Left colon (tissue), 2 donors: ENCODE measurements around the gene TOP2B. TPM values are rescaled to one million over a fixed set of nuclear protein-coding genes. Genes with fewer than 3 reads are reported as not detected.

Source experiments
- ATAC-seq: fragments of 200-7000 bp; cut with Tn5 transposase; one replicate; pipeline ENCODE4 v1.9.1; 2020; ENCODE audit warnings: mild to moderate bottlenecking, moderate library complexity
- DNase-seq, 2 donors: peaks; one replicate each; pipeline ENCODE4 v3.0.0-alpha.2; 2020
- intact Hi-C, 2 donors: fragments of 100-400 bp; cut with DNase I in 1 of 2; cut with micrococcal nuclease in 1 of 2; formaldehyde crosslinking; loops; one replicate each; pipeline versions ENCODE4 v1.11.2 to v1.14.0; 2022; cut with DNase I, micrococcal nuclease
- total RNA-seq, 2 donors: library from RNA; stranded (reverse); fragmentation: NEBNext Ultra II Directional; extraction: Animal tissue kit (Norgen Biotek cat#: 25700); gene quantifications; one replicate each; pipeline ENCODE4 v1.2.1, GENCODE V29; 2021
- donor health status: DM: no; HTN: no; CAD: no.
- donor health status: DM: yes; HTN: yes; CAD: no.

The TOP2B gene
- total RNA-seq, 2 donors from 2014 or later, result 78.1 to 84.1 TPM

DNA sequence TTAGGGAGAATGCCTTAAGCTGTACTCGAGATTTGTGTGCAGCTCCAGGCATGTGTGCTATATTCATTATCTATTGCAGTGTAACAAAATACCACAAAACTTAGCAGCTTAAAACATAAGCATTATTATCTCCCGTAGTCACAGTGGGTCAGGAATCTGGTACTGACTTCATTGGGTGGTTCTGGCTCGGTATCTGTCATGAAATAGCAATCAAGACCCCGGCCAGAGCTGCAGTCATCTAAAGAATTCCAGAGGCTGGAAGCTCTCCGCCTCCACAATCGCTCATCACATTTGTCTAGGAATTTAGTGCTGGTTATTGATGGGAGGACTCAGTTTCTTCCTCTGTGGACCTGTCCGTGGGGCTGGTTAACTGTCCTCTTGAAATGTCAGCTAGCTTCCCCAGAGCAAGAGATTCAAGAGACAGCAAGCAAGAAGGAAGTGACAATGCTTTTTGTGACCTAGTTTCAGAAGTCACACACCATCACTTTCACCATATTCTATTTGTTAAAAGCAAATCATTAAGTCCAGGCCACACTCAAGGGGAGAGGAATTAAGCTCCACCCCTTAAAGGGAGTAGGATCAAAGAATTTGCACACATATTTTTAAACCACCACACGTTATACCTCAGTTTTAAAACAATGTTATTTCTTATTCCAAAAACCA is 76.1 kb downstream of the TOP2B start:
- no peak for DNase-seq
- ATAC-seq, result no peak
- intact Hi-C loops, result no loop called here

DNA sequence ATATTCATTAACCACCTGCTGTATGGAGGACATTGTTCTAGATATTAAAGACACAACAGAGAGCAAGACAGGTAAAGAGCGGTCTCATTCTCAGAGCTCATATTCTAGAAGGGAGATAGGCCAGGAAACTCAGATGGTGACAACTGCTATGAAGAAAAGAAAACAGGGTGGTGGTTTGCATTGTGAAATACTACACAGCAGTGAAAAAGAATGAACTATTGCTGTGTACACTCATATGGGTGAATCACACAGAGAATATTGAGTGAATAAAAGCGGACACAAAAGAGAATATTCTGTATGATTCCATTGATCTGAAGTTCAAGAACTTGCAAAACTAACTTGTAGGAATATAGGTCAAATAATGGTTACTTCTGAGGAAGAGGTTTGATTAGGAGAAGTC is 76.7 kb downstream of the TOP2B start:
- no peak for DNase-seq
- ATAC-seq, result no peak
- intact Hi-C loops, result no loop called here

DNA sequence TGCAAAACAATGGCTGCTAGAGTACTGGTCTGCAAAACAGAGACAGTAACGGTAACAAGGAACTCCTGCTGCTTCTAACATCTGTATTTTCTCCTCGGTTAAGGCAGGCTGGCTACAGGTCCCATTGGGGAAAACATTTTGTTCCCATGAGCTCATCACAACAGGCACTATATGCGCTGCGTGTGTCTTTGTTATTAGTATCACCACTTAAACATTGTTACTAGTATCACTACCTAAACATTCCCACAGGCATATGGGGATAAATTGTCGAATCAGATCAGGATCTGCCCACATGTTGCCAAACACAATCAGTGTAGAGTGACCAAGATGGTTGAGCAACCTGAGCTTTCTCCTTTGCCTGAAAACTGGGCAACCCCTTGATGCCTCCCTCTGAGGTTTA is 77.2 kb downstream of the TOP2B start:
- DNase-seq, result no peak
- intact Hi-C loops, result no loop called here
- ATAC-seq, result no peak

DNA sequence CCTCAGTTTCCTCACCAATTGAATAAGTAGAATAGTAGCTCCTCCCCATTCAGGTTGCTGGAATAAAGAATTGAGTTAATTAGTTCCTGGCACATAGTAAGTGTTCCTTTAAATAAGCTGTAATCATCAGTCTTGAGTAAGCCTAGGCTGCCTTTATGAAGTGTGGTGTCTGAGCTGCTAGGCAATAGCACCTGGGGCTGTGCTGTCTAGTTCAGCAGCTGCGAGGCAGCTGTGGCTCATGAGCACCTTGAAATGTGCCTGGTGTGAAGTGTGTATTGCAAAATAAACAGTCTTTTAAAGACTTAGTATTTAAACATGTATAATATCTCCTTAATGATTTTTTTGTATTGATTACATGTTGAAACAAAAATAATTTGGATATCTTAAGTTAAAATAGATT is 77.6 kb downstream of the TOP2B start:
- ATAC-seq (no peak), DNase-seq (no peak)
- intact Hi-C loops, result no loop called here

DNA sequence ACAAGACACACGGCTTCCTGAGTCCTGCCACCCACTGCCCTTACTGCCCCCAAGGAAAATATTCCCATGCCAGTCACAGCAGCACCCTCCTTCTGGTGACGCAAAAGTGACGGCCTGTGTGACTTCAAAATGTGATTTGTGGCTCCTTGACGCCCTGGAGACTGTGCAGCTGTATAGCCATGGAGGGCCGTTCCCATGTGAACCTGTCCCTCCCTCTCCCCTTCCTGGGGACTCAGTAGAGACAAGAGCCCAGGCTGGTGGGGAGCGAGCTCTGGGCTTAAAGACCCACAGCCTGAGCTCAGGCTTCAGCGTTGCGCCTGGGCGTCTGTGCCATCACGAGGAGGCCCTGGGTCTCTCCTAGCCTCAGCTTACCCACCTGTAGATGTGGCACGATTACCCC is 78.2 kb downstream of the TOP2B start:
- ATAC-seq (no peak), DNase-seq (no peak)
- intact Hi-C loops, result no loop called here

DNA sequence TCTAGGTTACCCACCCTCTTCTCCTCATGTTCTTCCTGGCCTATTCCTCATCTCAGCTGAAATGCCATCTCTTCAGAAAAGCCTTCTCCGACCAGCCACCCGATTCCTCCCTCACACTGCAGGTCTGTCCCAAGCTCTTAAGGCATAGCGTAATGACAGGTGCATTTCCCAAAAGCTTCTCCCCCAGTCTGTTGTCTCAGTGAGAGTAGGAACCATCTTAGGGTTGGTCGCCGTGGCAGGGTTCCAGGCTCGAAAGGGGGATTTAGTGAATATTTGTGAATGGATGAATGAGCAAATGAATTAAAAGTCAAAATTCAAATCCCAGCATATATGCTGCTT is 78.6 kb downstream of the TOP2B start:
- intact Hi-C loops, result no loop called here
- ATAC-seq (no peak), DNase-seq (no peak)

DNA sequence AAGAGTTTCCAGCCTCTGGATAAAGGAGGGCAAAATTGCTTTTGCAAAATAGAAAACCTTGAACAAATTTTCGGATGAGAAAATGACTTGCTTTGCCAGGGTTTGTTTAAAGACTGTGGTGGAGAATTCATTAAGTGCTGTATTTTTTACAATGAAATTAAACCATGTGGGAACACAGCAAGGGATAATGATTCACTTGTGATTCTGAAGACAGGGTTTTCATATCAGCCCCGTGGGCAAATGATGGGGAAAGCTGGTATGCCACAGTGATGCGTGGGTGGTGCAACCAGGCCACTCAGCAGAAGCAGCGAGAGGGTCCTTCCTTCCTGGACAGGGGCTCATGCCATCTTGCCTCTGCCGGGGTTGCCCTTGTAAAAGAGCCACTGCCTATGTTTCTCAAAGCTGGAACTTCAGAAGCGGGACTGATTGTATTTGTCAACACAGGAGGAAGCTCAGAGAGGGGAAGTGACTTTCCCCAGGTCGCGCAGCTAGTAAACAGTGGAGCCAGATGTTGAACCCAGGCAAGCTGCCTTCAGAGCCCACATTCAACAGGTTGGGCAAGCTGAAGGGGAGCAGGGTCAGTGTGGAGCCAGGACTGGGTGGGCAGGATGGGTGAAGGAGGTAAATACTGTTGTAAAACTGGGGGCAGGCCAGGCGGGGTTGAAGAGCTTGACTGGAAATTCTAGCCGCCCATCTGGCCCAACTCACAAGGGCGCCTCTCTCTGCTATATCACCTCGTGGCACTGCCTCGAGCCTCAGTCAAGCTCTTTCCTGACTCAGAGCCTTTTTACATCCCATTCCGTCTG is 79.1 kb downstream of the TOP2B start:
- intact Hi-C loops, result no loop called here
- DNase-seq, result no peak
- ATAC-seq, result no peak

DNA sequence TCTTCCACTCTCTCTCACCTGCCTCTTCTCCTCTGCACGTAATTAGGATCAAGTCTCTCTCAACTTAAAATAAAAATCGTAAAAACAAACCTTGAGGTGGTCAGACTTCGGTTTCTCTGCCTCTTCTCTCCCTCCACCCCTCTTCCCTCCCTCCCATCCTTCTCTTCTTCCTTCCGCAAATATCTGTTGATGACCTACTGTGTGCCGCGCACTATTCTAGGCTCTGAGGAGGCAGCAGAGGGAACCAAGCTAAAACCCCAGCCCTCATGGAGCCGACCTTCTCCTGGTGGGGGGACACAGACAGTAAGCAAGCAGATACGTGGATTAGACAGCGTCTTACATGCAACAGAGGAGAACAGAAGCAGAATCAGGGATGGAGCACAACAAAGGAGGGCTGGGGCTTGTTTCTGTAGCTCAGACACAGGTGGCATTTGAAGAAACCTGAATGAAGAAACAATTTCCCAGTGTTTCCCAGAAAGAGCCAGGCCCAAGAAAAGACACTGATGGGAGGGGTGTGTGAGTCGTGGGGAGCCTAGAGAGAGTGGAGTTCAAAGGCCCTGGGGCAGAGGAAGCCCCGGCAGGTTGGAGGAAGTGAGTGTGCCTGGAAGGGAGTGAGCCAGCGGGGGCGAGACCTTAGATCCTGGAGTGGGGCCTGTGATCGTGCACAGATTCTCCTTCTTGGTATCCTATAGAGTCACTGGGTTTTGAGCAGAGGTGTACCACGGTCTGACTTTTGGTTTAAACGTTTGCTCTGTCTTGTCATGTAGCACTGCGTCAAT is 80.5 kb downstream of the TOP2B start:
- no peak for ATAC-seq
- no peak for DNase-seq
- intact Hi-C loops, result no loop called here

DNA sequence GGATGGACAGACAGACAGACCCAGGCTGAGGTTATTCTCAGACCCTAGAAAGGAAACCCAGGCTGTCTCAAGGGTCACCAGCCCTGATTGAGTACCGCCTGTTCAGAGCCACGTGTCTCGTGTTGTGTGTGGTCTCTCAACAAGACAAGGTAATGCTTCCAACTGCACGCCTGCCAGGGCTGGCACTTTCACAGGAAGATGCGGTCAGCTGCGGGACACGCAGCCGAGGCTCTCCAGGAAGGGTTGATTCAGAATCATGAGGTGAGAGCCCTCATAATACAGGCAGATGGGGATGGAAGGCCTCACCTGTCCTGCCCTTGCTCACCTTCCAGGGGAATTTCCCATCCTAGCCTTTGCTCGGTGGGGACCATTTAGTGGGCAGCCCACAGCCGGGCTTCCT is 81.4 kb downstream of the TOP2B start:
- no peak for ATAC-seq
- no peak for DNase-seq
- intact Hi-C loops, result no loop called here

DNA sequence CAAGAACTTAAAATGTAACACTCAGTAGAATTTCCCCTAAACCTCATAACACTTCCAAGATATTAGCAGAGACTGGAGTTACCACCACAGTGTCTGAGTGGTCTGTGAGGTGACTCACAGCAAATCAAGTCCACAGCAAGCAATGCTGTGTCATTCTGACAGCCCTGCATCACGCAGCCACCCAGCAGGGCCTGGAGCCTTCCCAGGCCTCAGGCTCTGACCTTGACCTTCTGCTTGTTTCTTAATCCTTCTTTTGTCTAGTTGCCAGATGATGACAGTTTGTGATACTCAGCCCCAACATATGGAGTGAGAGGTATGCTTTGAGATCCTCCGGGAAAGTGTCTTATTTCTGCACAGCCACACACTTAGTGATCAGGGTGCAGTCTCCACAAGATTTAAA is 82.5 kb downstream of the TOP2B start:
- DNase-seq, result no peak
- intact Hi-C loops, result no loop called here
- ATAC-seq, result no peak

DNA sequence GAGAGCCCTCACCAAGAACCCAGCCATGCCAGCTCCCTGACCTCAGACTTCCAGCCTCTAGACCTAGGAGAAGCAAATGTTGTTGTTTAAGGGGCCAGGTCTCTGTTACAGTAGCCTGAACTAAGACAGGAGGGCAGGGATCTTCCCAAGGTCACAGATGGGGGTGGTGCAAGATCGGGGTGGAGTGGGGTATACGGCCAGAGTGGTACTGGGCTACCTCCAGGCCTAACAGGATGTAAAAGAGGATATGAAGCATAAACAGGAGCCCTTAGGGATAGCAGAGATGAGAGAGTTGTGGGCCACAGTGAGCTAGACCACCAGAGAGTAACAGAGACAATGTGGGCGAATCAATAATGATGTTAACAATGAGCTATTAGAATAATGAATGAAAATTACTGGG is 82.9 kb downstream of the TOP2B start:
- ATAC-seq (no peak), DNase-seq (no peak)
- intact Hi-C loops, result no loop called here

DNA sequence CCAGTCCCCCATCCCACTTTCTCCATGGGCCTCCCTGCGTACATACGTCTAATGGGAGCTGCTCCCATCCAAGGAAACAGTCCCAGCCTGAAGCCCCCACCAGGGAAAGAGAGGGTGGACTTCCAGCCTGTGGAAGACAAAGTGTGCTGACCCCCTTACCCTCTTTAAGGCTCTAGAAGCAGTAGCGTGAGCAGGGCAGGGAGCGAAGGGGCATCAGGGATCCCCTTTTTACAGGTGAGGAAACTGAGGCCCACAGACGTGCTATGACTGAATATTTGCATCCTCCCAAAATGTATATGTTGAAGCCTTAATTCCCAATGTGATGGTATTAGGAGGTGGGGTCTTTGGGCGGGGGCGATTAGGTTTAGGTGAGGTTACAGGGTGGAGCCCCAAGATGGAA is 83.4 kb downstream of the TOP2B start:
- ATAC-seq (no peak), DNase-seq (no peak)
- intact Hi-C loops, result no loop called here

DNA sequence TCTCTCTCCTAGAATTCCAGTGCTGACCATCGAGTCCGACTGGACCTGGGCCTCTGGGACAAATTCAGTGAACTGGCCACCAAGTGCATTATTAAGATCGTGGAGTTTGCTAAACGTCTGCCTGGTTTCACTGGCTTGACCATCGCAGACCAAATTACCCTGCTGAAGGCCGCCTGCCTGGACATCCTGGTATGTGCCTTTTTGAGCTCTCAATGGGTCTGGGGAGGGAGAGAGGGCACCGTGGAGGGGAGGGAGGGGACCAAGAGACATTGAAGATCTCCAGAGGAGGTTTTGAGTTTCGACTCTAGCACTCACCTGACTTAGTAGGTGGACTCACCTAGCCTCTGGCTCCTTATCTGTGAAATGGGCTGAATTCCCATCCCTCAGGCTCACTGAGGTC is 84.2 kb downstream of the TOP2B start:
- intact Hi-C loops, result no loop called here
- DNase-seq, result no peak
- no peak for ATAC-seq

DNA sequence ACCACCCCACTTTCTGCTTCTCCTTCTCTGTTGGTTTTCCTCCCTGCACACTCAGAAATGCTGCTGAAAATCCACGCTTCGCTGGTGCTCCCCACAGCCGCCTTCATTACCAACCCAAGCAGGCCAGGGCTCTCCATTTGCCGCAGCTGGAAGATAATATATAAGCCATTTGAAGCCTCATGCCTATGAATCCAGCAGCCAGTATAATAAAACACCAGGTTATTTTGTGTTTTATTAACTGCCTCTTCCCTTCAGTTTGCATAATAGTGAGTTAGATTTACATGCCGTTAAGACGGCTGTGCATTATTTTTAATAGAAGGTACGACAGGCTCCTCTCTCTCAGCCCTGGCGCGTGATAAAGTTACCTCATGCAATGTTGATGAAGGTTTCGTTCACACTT is 86.6 kb downstream of the TOP2B start:
- DNase-seq, result no peak
- ATAC-seq, result no peak
- intact Hi-C loops, result no loop called here

DNA sequence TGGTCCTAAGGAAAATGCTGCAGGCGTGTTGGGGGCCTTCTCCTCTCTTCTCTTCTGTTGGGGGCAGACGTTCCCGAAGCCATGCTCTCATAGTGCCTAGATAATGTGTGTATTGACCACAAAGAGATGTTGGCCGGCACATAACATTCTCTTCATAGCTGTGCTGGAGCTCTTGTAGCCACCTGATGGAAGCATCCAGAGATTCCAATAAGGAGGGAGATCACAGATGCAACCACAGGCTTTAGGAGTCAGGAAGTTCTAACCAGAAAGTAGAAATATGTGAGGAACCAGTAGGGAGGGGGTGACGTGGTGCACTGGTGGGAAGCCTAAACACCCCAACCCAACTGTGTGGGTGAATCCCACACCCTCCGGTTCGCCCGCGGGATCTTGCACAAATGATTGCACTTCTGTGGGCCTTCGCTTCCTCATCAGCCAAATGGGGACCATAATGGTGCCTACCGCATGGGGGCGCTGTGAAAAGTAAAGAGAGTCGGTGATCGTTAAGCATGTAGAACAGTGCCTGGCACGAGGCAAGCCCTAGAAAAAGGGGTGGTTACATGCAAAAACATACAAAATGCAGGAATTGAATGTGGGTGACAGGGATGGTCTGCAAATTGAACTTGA is 87.8 kb downstream of the TOP2B start:
- no peak for DNase-seq
- ATAC-seq, result no peak
- intact Hi-C loops, result no loop called here

DNA sequence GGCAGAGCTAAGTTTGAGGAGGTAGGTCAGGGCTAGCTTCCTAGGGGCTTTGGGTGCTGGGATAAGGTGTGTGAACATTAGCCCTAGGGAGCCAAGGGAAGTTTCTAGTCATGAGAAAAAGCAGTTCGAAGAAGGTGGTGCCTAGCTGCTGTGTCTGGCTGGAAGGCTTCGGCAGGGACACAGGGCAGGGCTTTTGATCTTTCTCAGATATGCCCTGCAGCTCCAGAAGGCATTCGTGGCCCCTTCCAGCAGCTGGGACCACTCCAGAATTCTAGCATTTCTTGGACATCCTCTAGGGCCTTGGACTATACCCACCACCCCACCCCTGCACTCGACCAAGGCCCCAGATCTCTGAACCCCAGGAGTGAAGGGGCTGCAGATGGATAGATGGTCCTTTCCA is 88.6 kb downstream of the TOP2B start:
- DNase-seq, result no peak
- no peak for ATAC-seq
- intact Hi-C loops, result no loop called here

DNA sequence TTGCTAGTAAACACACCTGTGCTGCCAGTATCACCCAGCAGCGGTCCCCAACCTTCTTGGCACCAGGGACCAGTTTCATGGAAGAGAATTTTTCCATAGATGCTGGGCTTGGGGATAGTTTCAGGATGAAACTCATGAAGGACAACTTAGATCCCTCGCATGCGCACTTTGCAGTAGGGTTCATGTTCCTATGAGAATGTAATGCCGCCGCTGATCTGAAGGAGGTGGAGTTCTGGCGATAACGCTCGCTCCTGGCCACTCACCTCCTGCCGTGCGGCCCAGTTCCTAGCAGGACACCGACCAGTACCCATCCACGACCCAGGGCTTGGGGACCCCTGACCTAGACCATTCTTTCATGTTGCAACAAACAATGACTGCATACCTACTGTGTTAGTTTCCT is 89.7 kb downstream of the TOP2B start:
- ATAC-seq (no peak), DNase-seq (no peak)
- intact Hi-C loops, result no loop called here

DNA sequence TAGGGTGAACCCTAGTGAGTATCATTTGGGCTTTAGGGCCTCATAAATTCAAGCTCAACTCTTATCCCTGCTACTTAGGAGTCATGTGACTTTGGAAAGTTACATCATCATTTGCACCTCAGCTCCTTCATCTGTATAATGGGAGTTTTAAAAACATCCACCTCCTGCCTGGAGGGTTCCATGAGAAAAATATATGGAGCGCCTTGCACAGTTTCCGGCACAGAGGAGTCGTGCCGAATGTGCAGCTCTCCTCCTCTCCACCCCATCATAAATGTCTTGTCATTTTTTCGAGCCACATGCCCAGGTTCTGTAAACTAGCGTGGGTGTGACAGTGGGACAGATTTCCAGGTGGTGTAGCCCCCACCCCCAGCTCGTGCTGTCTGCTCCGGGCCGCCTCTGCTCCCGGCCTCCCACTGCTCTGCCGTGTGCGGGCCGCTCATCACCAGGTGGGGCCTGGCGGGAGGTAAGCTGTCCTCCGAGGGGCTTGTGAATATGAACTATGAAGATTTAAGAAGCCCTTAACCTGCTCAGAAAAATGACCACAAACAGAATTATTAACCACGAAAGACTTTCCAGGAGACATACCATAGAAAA is 90.4 kb downstream of the TOP2B start:
- ATAC-seq (no peak), DNase-seq (no peak)
- intact Hi-C loops, result no loop called here

DNA sequence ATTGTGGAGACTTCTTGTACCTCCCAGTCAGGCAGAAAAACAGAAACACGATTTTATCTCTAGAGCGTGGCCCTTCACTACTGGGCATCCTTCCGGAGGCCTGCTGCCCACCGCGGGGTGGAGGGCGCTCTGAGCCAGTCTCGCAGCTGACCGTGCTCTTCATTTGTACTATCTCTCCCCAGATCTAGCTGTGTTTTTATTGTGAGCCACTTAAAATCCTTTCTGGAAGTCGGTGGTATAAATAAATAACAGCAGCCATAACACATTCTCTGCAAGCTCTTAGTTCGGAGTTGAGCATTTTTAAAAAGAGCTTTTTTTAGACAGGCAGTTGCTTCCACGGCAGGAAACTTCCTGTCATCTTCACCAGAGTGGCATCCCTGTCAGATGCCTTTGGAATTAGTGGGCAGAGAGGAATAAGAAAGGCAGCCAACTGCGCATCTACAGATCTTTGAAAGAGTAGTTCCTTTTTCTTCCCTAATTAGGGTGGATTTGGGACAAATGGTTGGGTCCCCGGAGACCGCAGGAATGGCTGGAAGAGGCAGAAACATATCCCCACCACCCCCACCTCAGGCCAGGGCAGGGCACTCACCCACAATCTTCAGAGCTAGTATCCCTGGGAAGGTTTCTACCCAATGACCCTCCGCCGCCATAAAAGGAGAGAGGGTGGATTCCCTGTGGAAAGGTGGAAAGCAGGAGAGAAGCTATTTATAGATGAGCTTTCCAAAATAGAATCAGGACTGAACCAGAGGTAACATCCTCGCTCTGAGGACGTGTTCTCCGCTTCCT is 91.1 kb downstream of the TOP2B start:
- DNase-seq (no peak), ATAC-seq (no peak)
- intact Hi-C loops, result no loop called here
